Eye (tissue), 1 donor: ENCODE measurements around the gene ARMC9.

Experiments used
- DNase-seq: peaks from one replicate; pipeline ENCODE4 v3.0.0-alpha.2; 2015

The ARMC9 gene

GRCh38 chr2:231318436-231318835, 120.0 kb downstream of the ARMC9 start:
- no peak for DNase-seq

- no peak for DNase-seq
Measured at GRCh38 chr2:231318954-231319353, 120.5 kb downstream of the ARMC9 start.

GRCh38 chr2:231319867-231320266, 121.4 kb downstream of the ARMC9 start:
- no peak for DNase-seq

DNA sequence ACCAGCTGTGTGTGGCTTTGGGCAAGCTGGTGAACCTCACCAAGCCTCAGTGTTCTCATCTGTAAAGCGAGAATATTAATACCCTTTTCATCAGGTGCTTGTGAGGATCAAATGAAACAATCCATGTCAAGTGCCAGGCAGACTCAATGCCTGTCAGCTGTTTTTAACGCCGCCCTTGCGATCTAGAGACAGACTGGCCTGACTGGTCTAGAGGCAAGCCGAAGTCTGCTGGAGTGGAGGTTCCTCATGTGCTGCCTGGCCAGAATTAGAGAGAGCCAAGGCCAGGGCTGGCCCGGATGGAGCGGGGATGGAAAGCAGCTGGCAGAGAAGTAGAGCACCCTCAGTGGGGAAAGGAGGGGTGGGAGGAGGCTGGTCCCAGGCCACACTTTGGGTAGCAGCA, 122.6 kb downstream of the ARMC9 start:
- DNase-seq = no peak

- no peak for DNase-seq
Measured at GRCh38 chr2:231321556-231322334, 123.3 kb downstream of the ARMC9 start.

DNA sequence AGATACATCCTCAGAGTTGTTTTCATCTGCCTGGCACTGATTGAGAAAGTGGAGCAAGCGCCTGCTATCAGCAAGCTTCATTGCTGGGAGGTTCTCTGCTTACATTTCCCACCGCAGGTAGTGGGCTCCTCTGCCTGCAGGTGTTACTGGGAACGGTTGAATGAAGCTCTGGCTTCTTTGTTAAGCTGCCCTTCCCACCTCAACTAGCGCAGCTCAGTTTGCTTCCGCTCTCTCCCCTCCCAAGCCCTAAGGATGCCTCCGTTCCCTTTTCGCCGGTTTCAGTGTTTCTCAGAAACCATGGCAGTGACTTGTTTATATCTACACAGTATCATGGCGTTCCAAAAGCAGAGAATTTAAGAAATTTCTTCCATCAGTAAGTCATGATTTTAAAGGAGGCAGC, 124.9 kb downstream of the ARMC9 start:
- DNase-seq = no peak

DNA sequence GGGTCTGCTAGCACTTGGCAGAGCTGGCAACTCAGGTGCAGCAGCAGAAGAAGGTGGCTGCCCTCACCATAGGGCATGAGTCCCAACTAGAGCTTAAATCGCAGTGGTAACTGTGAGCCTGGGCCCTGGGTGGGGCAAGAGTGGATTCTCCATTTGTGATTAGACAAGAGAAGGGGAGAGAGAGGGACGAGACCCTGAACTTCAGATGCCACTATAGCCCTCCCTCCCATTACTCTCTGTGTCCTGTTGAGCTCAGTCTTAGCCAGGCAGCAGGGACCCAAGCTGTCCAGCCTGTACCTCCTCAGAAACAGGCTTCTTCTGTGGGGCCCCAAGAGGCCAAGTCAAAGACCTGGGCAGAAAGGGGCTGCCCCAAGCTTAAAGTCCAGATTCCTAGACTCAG, 127.4 kb downstream of the ARMC9 start:
- no peak for DNase-seq

DNA sequence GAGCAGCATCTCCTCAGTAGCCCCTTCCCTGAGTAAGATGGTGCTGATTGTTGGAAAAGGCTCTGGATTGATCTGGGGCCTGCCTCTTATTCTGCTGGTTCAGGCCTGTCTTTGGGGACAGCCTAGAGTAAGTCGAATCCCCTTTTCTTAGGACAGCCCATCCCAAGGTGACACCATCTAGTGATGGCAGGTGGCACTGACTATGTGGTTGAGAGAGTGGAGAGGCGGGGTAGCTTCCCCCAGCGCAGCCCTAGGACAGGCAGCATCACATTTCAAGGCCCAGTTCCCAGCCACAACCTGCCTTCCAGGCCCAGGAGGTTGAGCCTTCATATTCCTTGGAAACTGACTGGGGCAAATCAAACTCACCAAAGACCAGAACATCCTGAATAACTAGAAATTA, 128.0 kb downstream of the ARMC9 start:
- DNase-seq = no peak

- DNase-seq = no peak
Measured at GRCh38 chr2:231330311-231330710, 131.9 kb downstream of the ARMC9 start.

- DNase-seq = no peak
Measured at GRCh38 chr2:231331533-231331932, 133.1 kb downstream of the ARMC9 start.

GRCh38 chr2:231332388-231332787, 134.0 kb downstream of the ARMC9 start:
- no peak for DNase-seq

- DNase-seq = no peak
Measured at GRCh38 chr2:231332872-231333500, 134.6 kb downstream of the ARMC9 start.

DNA sequence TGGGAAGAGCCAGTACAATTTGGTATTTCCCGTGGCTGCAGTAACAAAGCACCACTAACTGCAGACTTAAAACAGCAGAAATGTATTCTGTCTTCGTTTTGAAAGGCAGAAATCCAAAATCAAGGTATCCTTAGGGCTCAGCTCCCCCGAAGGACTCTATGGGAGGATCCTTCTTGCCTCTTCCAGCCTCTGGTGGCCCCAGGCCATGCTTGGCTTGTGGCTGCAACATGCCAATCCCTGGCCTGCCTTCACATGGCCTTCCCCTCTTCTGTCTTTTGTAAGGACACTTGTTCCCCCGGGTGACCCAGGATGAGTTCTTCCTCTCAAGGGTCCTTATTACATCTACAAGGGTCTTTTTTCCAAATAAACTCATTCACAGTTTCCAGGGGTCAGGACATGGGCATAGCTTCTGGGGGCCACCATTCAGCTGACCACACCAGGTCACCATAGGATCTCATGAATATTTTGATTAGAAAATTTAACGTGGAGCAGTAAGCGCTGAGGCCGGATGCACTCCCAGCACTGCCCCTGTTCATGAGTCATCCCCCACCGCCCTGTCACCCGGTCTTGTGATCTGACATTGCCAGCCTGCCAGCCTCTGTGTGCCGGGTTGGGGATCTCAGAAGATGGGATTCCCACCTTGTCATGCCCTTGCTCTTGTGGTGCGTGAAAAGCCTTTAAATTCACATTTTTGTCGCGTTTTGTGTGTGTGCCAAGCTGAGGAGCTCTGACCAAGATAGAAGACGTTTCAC, 135.9 kb downstream of the ARMC9 start:
- DNase-seq = no peak

DNA sequence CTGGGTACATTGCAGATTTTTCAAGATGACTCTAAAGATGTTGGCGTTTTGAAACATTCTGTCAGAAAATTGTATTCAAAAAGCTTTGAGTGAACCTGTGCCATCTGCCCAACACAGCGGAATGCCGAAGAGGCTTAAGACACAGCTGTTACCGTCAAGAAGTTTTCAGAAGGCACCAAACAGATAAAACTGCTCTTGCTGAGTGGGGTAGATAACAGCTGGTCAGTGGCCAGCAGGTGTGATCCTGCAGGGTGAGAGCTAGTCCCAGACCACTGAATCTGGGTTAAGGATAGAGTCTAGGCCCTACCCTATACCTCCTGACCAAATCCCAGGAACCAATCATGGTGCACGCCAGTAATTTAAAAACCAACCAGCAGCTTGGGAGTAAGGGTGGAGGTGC, 136.6 kb downstream of the ARMC9 start:
- DNase-seq = no peak

DNA sequence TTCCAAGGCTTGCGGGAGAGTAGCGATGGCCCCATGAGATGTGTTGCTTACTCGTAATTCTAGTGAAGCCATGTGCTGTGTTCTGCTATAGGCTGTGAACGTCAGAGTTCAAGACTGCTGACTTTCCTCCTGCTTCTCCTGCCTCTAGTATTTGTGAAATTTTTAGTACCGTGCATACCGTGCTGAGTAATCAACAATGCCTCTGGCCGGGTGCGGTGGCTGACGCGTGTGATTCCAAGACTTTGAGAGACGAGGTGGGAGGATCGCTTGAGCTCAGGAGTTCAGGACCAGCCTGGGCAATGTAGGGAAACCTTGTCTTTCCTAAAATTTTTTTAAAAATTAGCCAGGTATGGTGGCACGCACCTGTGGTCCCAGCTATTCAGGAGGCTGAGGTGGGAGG, 137.2 kb downstream of the ARMC9 start:
- DNase-seq = no peak

GRCh38 chr2:231336236-231336635, 137.8 kb downstream of the ARMC9 start:
- DNase-seq = no peak

GRCh38 chr2:231336700-231337099, 138.3 kb downstream of the ARMC9 start:
- no peak for DNase-seq

GRCh38 chr2:231337807-231338759, 139.7 kb downstream of the ARMC9 start:
- DNase-seq = no peak

DNA sequence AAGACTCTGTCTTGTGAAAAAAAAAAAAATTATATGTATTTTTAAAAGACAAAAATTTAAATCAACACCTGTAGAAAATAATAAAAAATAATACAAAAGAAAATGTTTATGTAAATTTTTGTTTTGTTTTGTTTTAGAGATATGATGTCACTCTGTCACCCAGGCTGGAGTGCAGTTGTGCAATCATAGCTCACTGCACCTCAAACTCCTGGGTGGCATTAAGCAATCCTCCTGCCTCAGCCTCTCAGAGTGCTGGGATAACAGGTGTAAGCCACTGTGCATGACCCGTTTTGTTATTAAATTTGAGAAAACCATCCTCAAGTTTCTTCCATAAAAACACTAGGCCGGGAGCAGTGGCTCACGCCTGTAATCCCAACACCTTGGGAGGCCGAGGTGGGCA, 140.9 kb downstream of the ARMC9 start:
- no peak for DNase-seq

- DNase-seq = no peak
Measured at GRCh38 chr2:231341100-231341499, 142.7 kb downstream of the ARMC9 start.

DNA sequence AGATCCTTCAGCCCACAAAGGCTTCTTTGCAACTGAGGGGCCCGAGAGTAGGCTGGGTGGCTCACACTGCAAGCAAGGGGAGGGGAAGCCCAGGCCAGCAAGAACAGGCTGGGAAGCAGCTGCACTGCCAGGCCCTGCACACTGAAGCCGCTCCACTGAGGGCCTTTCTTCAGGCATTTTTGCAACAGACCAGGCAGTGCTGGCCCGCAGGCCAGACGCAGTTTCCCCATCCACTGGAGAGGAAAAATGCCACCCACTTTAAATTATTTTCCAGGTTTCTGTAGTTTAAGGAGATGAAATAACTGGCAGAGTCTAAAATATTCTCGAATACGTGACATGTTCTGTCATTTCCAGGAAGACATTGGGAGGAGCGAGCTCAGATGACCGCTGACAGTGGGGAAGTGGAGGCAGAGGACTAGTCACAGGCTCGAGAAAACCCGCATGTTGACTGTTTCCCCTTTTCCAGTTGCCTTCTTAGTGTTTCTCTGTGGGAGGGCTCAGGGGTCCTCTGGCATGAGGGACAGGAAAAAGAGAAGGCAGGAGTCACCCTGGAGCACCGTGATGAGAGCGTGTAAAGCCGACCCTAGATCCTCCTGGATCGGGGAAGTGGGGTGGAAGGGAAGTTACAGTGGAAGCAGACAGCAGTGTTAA, 143.8 kb downstream of the ARMC9 start:
- no peak for DNase-seq

DNA sequence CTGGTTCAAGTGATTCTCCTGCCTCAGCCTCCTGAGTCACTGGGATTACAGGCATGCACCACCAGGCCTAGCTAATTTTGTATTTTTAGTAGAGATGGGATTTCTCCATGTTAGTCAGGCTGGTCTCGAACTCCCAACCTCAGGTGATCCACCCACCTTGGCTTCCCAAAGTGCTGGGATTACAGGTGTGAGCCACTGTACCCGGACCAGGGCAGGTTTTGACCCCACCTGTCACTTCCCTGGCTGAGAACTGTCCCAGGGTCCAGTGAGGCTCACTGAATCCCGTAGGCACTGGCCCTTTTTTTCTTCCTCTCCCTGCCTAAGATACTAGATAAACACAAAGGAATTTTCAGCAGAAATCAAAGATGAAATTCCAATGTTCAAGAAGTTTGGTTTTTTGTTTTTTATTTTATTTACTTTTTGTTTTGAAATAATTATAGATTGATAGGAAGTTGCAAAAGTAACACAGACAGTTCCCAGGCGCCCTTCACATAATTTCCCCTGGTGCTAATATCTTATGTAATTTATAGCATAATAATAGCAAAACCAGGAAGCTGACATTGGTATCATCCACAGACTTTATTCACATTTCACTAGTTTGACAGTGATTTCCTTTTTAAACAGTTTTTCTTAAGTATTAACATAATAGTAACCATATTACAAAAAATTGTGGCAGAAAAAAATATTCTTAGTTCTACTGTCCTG, 144.7 kb downstream of the ARMC9 start:
- no peak for DNase-seq
